NCI-H146 treated with DMSO at 0.1 percent for 48 hours (cell line): Measurements from ENCODE around the gene WDR93.
"Not testable (repeated sequence)": the region's sequence is repeated elsewhere in the genome, so short reads cannot be mapped to it uniquely, and the experiment has no call there.

Experiments used
- DNase-seq: peaks from one replicate; lab custom pipeline; 2025; ENCODE audit not compliant: unreplicated experiment; lab: John Stamatoyannopoulos, UW

Gene WDR93

GRCh38 chr15:89785774-89786140, 95.1 kb downstream of the WDR93 start:
- no peak for DNase-seq

GRCh38 chr15:89787944-89788343, 97.3 kb downstream of the WDR93 start:
- no peak for DNase-seq

GRCh38 chr15:89788585-89788984, 98.0 kb downstream of the WDR93 start:
- not testable (repeated sequence) for DNase-seq

- DNase-seq: no peak
Observed at GRCh38 chr15:89790206-89790605, 99.6 kb downstream of the WDR93 start.

GRCh38 chr15:89790661-89791060, 100.0 kb downstream of the WDR93 start:
- DNase-seq: no peak

GRCh38 chr15:89792106-89792805, 101.6 kb downstream of the WDR93 start:
- no peak for DNase-seq
